B cell (primary cell): ENCODE results near the gene PRKG2. TPM values are rescaled to one million over a fixed set of nuclear protein-coding genes. Genes with fewer than 3 reads are reported as not detected.
A peak's percentile ranks its signal among the peaks of the same experiment; 100 is the strongest.

Source experiments
- ATAC-seq: fragments of 200-7000 bp; cut with Tn5 transposase; one replicate; pipeline ENCODE4 v1.10.0; 2021; ENCODE audit warnings: low read depth, mild to moderate bottlenecking, moderate number of reproducible peaks, moderate library complexity
- CTCF ChIA-PET: fragments of 350-600 bp; sonication (Branson Sonifier 250); formaldehyde crosslinking; loops from one replicate; lab custom pipeline; 2021; ENCODE audit warnings: antibody characterized with exemption, inconsistent platforms; lab: Charles Lee
- POLR2A ChIA-PET: fragments of 350-600 bp; sonication (Branson Sonifier 250); formaldehyde crosslinking; loops from one replicate; lab custom pipeline; 2021; ENCODE audit warnings: antibody characterized with exemption; lab: Charles Lee
- DNase-seq: peaks from one replicate; pipeline ENCODE4 v3.0.0; 2013
- H2AFZ ChIP-seq: 2 replicates; pipeline ENCODE4 v1.6.1; 2012; ENCODE audit warnings: mild to moderate bottlenecking, low read depth, low read length; ENCODE audit not compliant: insufficient read depth, poor library complexity, severe bottlenecking
- H3K27ac ChIP-seq, 2 donors: 1 replicate in 1 of 2; 2 replicates in 1 of 2; pipeline ENCODE4 v1.5.1; 2012 to 2013; ENCODE audit warnings: low read length in 2 of 2, mild to moderate bottlenecking in 2 of 2, moderate library complexity in 1 of 2
- H3K27me3 ChIP-seq, 4 experiments: fragments of 200-600 bp in 1 of 4; sonication (generic) in 1 of 4; replicated peaks in 1 of 4; 1 replicate in 2 of 4; 2 replicates in 2 of 4; pipeline versions ENCODE4 v1.6.1 to v1.7.0; 2013 to 2016; ENCODE audit warnings: low read length in 3 of 4, mild to moderate bottlenecking in 2 of 4, mixed read lengths in 1 of 4, moderate library complexity in 1 of 4; ENCODE audit not compliant: insufficient read depth in 4 of 4, control insufficient read depth in 3 of 4; ENCODE audit errors: control extremely low read depth in 1 of 4
- H3K36me3 ChIP-seq, 2 experiments: replicated peaks in 1 of 2; 1 replicate in 1 of 2; 2 replicates in 1 of 2; pipeline versions ENCODE4 v1.6.1 to v1.7.1; 2013; ENCODE audit warnings: low read length in 1 of 2; ENCODE audit not compliant: insufficient read depth in 2 of 2, control insufficient read depth in 1 of 2; ENCODE audit errors: control extremely low read depth in 1 of 2, extremely low read depth in 1 of 2
- H3K4me1 ChIP-seq, 2 donors: fragments of 200-600 bp in 1 of 2; sonication (generic) in 1 of 2; 1 replicate in 1 of 2; 2 replicates in 1 of 2; pipeline versions ENCODE4 v1.5.1 to v1.6.1; 2013 to 2017; ENCODE audit warnings: low read length in 2 of 2; ENCODE audit not compliant: control insufficient read depth in 2 of 2, insufficient read depth in 2 of 2
- H3K4me2 ChIP-seq: replicated peaks from 2 replicates; pipeline ENCODE3; 2012; ENCODE audit warnings: mild to moderate bottlenecking, low read depth, low read length; ENCODE audit not compliant: poor library complexity, severe bottlenecking
- H3K4me3 ChIP-seq, 5 experiments: fragments of 200-600 bp in 1 of 5; sonication (generic) in 1 of 5; 1 replicate in 3 of 5; 2 replicates in 2 of 5; pipeline versions ENCODE4 v1.5.1 to v1.7.0; 2011 to 2016; ENCODE audit warnings: low read length in 4 of 5, mild to moderate bottlenecking in 4 of 5, low read depth in 2 of 5, control low read depth in 1 of 5, moderate library complexity in 1 of 5; ENCODE audit not compliant: insufficient read depth in 1 of 5; ENCODE audit errors: control extremely low read depth in 1 of 5, extremely low read depth in 1 of 5
- H3K79me2 ChIP-seq: fragments of 200-600 bp; sonication (generic); one replicate; pipeline ENCODE4 v1.6.0; 2016; ENCODE audit warnings: low read length; ENCODE audit not compliant: control insufficient read depth, insufficient read depth
- H3K9ac ChIP-seq: fragments of 200-600 bp; sonication (generic); 2 replicates; pipeline ENCODE4 v1.6.1; 2017; ENCODE audit warnings: mild to moderate bottlenecking, low read length, moderate library complexity
- H3K9me3 ChIP-seq, 3 donors: one replicate each; pipeline versions ENCODE4 v1.6.1 to v1.7.1; 2013; ENCODE audit warnings: low read length in 2 of 3; ENCODE audit not compliant: control insufficient read depth in 2 of 3, insufficient read depth in 1 of 3; ENCODE audit errors: control extremely low read depth in 1 of 3
- H4K20me1 ChIP-seq: 2 replicates; pipeline ENCODE4 v1.6.0; 2012; ENCODE audit warnings: mild to moderate bottlenecking, low read length; ENCODE audit not compliant: insufficient read depth, control insufficient read depth, poor library complexity, severe bottlenecking
- H3K27ac Mint-ChIP-seq: one replicate; pipeline ENCODE4 v1.8.0; 2021; ENCODE audit warnings: mixed read lengths
- H3K27me3 Mint-ChIP-seq: one replicate; pipeline ENCODE4 v1.8.0; 2021; ENCODE audit warnings: mixed read lengths
- H3K4me1 Mint-ChIP-seq: one replicate; pipeline ENCODE4 v1.8.0; 2021; ENCODE audit warnings: mixed read lengths
- H3K4me3 Mint-ChIP-seq: one replicate; pipeline ENCODE4 v1.8.0; 2021; ENCODE audit warnings: mixed read lengths
- H3K9me3 Mint-ChIP-seq: one replicate; pipeline ENCODE4 v1.8.0; 2022; ENCODE audit warnings: mixed read lengths; ENCODE audit not compliant: insufficient read depth
- EZH2 ChIP-seq: IDR thresholded peaks from 2 replicates; pipeline ENCODE4 v1.6.1; 2012; ENCODE audit warnings: borderline replicate concordance, low read depth, mild to moderate bottlenecking, moderate library complexity, low read length; ENCODE audit not compliant: insufficient read depth, poor library complexity, severe bottlenecking
- WGBS: methylation state at CpG from one replicate; pipeline ENCODE4 v1.1.5; 2013; ENCODE audit warnings: missing lambda C conversion rate; ENCODE audit not compliant: insufficient coverage; 5-methylcytosine and 5-hydroxymethylcytosine counted together
- intact Hi-C: fragments of 100-400 bp; cut with micrococcal nuclease; formaldehyde crosslinking; loops from one replicate; pipeline ENCODE4 v1.10.0; 2022
- polyA plus RNA-seq: library from polyadenylated mRNA; depleted of rRNA; stranded (reverse); fragments of >200 nt; gene quantifications from 2 replicates; pipeline ENCODE4 v1.2.3, GENCODE V29; 2012
- total RNA-seq, 2 donors: library from RNA; stranded (reverse); fragments of 120-200 nt in 1 of 2; gene quantifications; 1 replicate in 1 of 2; 2 replicates in 1 of 2; pipeline versions ENCODE4 v1.2.3 to v1.2.4, GENCODE V29; 2013 to 2022
- TF ChIP-seq, protein P1 (sequence below): fragments of 200-600 bp; IDR thresholded peaks from one replicate; pipeline ENCODE4 v1.8.0; 2022; ENCODE audit warnings: antibody characterized with exemption, mild to moderate bottlenecking

The PRKG2 gene
- total and polyA plus RNA-seq, 2 donors (not counting 1 experiment from before 2014, with no cell fraction given), result 0.61 to 0.86 TPM

DNA sequence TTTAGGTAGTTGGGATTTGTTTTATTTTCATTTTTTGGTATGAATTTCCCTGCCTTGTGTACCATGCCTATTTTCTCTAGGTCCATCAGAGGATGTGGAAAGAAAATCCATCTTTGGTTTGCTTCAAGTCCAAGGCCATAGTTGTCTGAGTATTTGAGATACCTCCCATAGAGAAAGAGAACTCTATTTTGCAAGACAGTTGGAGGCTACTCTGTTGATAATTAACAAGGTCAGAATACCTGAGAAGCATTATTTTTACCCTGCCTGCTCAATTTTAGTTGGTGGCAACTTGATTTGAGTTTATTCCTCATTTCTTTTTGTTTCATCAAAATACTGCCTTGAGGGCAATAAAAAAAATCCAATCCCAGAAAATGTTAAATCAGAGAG is 153.7 kb downstream of the PRKG2 start:
- POLR2A ChIA-PET, result no interaction called here
- Mint-ChIP-seq H3K27me3 (peaks cover 15% of the 10 kb centered on the region), H3K4me1 (peaks cover 6% of the 10 kb centered on the region), H3K4me3 (no peak overlapping the region), H3K9me3 (no peaks in the 10 kb centered on the region), H3K27ac (no peak overlapping the region)
- no peak overlapping the region for H2AFZ ChIP-seq
- no peaks in the 10 kb centered on the region for H3K36me3 ChIP-seq
- H3K27ac ChIP-seq, result no peak overlapping the region
- H4K20me1 ChIP-seq, result no peaks in the 10 kb centered on the region
- TF ChIP-seq, protein P1, sequence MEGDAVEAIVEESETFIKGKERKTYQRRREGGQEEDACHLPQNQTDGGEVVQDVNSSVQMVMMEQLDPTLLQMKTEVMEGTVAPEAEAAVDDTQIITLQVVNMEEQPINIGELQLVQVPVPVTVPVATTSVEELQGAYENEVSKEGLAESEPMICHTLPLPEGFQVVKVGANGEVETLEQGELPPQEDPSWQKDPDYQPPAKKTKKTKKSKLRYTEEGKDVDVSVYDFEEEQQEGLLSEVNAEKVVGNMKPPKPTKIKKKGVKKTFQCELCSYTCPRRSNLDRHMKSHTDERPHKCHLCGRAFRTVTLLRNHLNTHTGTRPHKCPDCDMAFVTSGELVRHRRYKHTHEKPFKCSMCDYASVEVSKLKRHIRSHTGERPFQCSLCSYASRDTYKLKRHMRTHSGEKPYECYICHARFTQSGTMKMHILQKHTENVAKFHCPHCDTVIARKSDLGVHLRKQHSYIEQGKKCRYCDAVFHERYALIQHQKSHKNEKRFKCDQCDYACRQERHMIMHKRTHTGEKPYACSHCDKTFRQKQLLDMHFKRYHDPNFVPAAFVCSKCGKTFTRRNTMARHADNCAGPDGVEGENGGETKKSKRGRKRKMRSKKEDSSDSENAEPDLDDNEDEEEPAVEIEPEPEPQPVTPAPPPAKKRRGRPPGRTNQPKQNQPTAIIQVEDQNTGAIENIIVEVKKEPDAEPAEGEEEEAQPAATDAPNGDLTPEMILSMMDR, result no peak
- no peak for TF ChIP-seq EZH2
- no peak for DNase-seq
- CTCF ChIA-PET, result no interaction called here
- H3K4me1 ChIP-seq, result peaks cover 0 to 3% of the 10 kb centered on the region in 2 donors
- H3K27me3 ChIP-seq, result no peaks in the 10 kb centered on the region
- H3K9ac ChIP-seq, result no peak overlapping the region
- no peak overlapping the region for H3K4me3 ChIP-seq
- H3K4me2 ChIP-seq, result no peak overlapping the region
- no peaks in the 10 kb centered on the region for H3K9me3 ChIP-seq
- intact Hi-C loops, result no loop called here
- no peak for ATAC-seq
- no peaks in the 10 kb centered on the region for H3K79me2 ChIP-seq

DNA sequence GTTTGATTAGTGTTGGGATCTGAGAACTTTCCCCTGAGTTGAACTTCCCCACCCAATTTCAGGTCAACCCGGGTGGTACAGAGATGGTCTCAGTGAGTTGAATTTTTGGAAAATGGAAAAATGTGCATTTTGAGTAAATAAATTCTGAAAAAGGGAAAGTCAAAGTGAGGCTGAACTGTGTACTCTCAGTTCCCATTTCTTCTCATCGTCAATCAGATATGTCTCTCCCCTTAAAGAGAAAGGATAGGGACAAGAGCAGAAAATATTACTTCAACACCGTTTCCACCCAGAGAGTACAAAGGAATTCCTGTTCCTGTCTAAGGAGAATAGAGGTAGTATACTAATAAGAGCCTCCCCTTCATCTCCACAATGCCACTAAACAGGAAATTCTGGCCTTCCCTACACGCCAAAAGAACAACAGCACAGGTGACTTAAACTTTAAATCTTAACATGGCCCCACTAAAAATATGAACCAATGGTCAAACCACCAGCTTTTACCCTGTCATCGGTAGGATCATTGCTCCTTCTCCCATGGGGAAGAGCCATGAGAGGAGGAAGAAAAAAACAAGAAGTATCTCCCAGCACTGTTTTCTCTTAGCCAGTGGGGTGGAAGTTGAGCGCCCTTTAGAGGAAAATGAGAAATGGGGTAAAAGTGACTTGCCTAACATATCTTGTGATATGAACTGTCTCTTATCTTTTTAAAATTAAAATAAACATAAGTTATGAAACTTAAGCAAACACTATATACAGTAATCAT is 154.3 kb downstream of the PRKG2 start:
- Mint-ChIP-seq H3K4me3 (peak overlapping the region; percentile 13), H3K27ac (no peak overlapping the region), H3K9me3 (no peaks in the 10 kb centered on the region), H3K4me1 (peaks cover 6% of the 10 kb centered on the region), H3K27me3 (peaks cover 15% of the 10 kb centered on the region)
- H4K20me1 ChIP-seq, result no peaks in the 10 kb centered on the region
- 86% methylated on average over 1 of the region's 6 CpGs for WGBS
- no peak overlapping the region for H2AFZ ChIP-seq
- intact Hi-C loops, result no loop called here
- no peak overlapping the region for H3K4me3 ChIP-seq
- DNase-seq (no peak), ATAC-seq (no peak)
- H3K9ac ChIP-seq, result no peak overlapping the region
- no peaks in the 10 kb centered on the region for H3K27me3 ChIP-seq
- no peaks in the 10 kb centered on the region for H3K9me3 ChIP-seq
- H3K79me2 ChIP-seq, result no peaks in the 10 kb centered on the region
- CTCF ChIA-PET, result interaction anchor here (0.6 kb wide), 1 partner anchor 71 kb away, joined by 3 read pairs; no protein-coding TSS in a partner anchor
- peaks cover 0 to 3% of the 10 kb centered on the region in 2 donors for H3K4me1 ChIP-seq
- no peaks in the 10 kb centered on the region for H3K36me3 ChIP-seq
- TF ChIP-seq, protein P1, result no peak
- TF ChIP-seq EZH2, result no peak
- no peak overlapping the region for H3K27ac ChIP-seq
- POLR2A ChIA-PET, result no interaction called here
- H3K4me2 ChIP-seq, result no peak overlapping the region
